Activated T-cell treated with anti-CD3 and anti-CD28 coated beads, Interleukin-2, amount 50 U/mL, for 4 hours (primary cell): ENCODE measurements around the gene FBXL20. TPM values are rescaled to one million over a fixed set of nuclear protein-coding genes. Genes with fewer than 3 reads are reported as not detected.

Experiments used
- ATAC-seq, 2 donors: fragments of 200-7000 bp; cut with Tn5 transposase; one replicate each; pipeline ENCODE4 v1.10.0; 2021
- DNase-seq: peaks from one replicate; pipeline ENCODE4 v3.0.0-alpha.2; 2020
- H3K27me3 Mint-ChIP-seq: one replicate; pipeline ENCODE4 v1.8.0; 2021; ENCODE audit warnings: low read depth, mixed read lengths
- H3K36me3 Mint-ChIP-seq: one replicate; pipeline ENCODE4 v1.8.0; 2022; ENCODE audit warnings: mixed read lengths; ENCODE audit not compliant: insufficient read depth
- H3K4me1 Mint-ChIP-seq: one replicate; pipeline ENCODE4 v1.8.0; 2021; ENCODE audit warnings: low read depth, mixed read lengths
- H3K4me3 Mint-ChIP-seq: one replicate; pipeline ENCODE4 v1.8.0; 2021; ENCODE audit warnings: mild to moderate bottlenecking, moderate library complexity, mixed read lengths
- H3K9me3 Mint-ChIP-seq: one replicate; pipeline ENCODE4 v1.8.0; 2021; ENCODE audit warnings: mixed read lengths
- total RNA-seq, 3 donors: library from RNA; stranded (reverse); gene quantifications; one replicate each; pipeline ENCODE4 v1.2.1, GENCODE V29; 2021

FBXL20 gene
- total RNA-seq, 3 donors from 2014 or later, result 19.4 to 21.6 (median 20.9) TPM

DNA sequence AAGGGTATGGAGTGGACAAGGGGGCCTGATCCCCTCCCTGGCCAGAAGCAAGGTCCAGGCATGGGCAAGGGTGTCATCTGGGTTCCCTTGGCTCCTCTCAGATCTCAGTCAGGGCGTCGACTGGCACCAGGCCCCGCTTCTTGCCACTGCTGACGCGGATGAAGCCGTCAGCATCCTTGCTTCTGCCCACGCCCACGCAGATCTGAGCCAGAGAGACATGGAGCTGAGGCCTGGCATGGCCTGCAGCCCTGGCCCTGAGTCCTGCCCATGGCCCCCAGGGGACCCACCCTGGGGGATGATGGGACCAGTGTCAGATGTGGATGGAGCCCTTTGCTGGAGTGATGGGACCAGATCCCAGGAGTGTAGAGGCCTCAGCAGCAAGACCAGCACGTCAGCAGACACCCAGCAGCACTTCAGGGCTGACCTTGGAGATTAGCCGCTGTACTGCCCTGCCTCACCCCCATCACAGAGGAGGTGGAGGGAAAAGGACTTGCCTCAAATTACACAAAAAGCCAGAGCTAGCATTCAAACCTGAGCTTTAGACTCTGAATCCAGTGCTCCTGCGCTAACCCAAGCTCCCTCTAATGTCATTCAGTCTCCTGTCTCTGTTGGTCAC is 189.1 kb downstream of the FBXL20 start:
- Mint-ChIP-seq H3K4me3 (no peak overlapping the region), H3K36me3 (no peaks in the 10 kb centered on the region), H3K27me3 (peaks cover 16% of the 10 kb centered on the region), H3K9me3 (no peaks in the 10 kb centered on the region), H3K4me1 (peaks cover 22% of the 10 kb centered on the region)
- ATAC-seq, result no peak
- DNase-seq, result no peak

DNA sequence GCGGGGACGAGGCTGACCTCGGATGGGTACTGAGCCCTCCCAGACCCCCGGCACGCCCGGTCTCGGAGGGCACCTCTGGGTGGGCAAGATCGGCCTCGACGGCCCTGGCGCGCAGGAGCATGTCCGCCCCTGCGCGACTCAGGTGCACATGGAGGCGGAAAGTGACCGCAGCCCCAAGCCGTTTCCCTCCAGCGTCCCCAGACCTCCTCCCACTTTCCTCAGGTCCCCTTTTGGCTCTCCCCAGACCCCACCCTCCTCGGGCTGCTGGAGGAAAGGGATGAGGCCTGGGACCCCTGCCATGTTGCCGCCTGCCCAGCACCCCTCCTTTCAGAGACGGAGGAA is 191.4 kb downstream of the FBXL20 start:
- DNase-seq, result no peak
- Mint-ChIP-seq H3K36me3 (peaks cover 2% of the 10 kb centered on the region), H3K4me3 (peak overlapping the region; percentile 62), H3K27me3 (peaks cover 3% of the 10 kb centered on the region), H3K4me1 (peaks cover 31% of the 10 kb centered on the region), H3K9me3 (no peaks in the 10 kb centered on the region)
- ATAC-seq, result no peak

GRCh38 chr17:39209317-39210092 is 191.9 kb downstream of the FBXL20 start:
- ATAC-seq (peak; percentile 76 to 84), DNase-seq (peak; percentile 81)
- Mint-ChIP-seq H3K4me3 (peak overlapping the region; percentile 62), H3K9me3 (no peaks in the 10 kb centered on the region), H3K27me3 (peaks cover 3% of the 10 kb centered on the region), H3K36me3 (peaks cover 7% of the 10 kb centered on the region), H3K4me1 (peaks cover 33% of the 10 kb centered on the region)

DNA sequence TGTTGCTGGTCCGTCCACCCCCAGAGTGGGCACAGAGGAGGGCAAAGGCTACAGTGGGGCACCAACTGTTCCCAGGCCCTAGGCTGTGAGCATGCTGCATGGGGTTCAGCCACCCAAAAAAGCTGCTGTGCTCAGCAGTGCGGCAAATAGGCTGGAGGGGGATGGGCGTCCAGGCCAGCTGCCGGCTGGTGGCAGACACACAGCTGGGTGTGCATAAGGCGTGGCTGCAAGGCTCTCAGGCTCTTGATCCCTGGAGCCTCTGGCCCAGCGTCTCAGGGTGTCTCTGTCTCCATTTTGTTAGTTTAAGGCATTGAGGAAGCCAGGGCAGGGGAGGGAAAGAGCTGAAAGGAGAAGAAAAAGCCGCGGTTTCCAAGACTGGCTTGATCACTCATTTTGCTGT is 192.5 kb downstream of the FBXL20 start:
- H3K4me1 Mint-ChIP-seq, result peaks cover 38% of the 10 kb centered on the region
- peaks cover 3% of the 10 kb centered on the region for H3K27me3 Mint-ChIP-seq
- ATAC-seq (no peak), DNase-seq (no peak)
- peak overlapping the region; percentile 40 for H3K4me3 Mint-ChIP-seq
- peaks cover 13% of the 10 kb centered on the region for H3K36me3 Mint-ChIP-seq
- H3K9me3 Mint-ChIP-seq, result no peaks in the 10 kb centered on the region

DNA sequence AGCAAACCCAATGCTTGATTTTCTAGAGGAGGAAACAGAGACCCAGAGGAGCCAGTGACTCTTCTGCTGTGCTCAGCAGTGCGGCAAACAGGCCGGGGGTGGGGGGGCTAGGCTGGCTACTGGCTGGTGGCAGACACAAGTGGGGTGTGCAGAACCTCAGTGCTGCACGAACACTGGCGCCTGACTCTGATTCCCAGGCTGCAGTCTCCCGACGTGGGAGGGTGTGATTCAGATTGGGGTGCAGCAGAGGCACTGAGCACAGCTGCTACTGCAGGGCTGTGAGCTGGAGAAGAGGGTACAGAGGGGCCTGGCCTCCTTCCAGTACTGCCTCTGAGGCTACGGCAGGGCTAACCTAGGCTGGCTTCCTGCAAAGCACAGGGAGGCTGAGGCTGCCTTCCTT is 193.3 kb downstream of the FBXL20 start:
- DNase-seq (no peak), ATAC-seq (peak; percentile 11 to 12)
- H3K9me3 Mint-ChIP-seq, result no peaks in the 10 kb centered on the region

DNA sequence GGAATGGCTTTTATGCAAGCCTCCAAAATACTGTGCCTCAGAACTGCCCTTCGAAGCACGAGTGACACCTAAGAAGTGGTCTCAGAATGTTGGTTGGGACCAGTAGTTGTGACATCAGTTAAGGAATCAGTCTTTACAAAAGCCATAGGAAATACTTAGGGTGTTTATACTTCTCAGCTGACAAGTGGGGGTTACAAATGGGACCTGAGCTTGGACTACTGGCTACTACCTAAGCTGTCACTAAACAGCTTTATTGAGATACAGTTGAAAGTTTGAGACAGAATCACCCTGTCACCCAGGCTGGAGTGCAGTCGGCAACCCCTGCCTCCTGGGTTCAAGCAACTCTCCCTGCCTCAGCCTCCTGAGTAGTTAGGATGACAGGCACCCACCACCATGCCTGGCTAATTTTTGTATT is 196.3 kb downstream of the FBXL20 start:
- ATAC-seq (no peak), DNase-seq (no peak)
- Mint-ChIP-seq H3K27me3 (no peaks in the 10 kb centered on the region), H3K4me1 (peaks cover 54% of the 10 kb centered on the region), H3K9me3 (no peaks in the 10 kb centered on the region), H3K4me3 (no peak overlapping the region), H3K36me3 (peaks cover 44% of the 10 kb centered on the region)

More for the DNA sequence above, 193.3 kb downstream of the FBXL20 start:
- H3K36me3 Mint-ChIP-seq, result peaks cover 19% of the 10 kb centered on the region
- H3K4me1 Mint-ChIP-seq, result peaks cover 44% of the 10 kb centered on the region
- H3K27me3 Mint-ChIP-seq, result no peaks in the 10 kb centered on the region
- H3K4me3 Mint-ChIP-seq, result no peak overlapping the region

DNA sequence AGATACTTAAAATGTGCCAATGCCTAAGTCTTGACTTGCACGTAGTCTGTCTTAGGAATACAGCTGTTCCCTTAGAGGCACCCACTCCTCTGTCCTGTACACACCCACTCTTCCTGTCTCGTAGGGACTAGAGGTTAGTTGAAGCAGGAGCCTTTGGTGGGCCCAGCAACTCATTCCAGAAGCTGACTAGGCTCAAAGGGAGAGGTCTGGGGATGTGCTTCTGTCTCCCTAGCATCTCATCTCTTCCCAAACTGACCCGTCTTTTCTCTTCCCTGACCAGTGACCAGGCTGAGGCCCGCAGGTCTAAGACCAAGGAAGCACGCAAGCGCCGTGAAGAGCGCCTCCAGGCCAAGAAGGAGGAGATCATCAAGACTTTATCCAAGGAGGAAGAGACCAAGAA is 197.2 kb downstream of the FBXL20 start:
- ATAC-seq (no peak), DNase-seq (no peak)
- Mint-ChIP-seq H3K27me3 (no peaks in the 10 kb centered on the region), H3K9me3 (no peaks in the 10 kb centered on the region), H3K4me1 (peaks cover 58% of the 10 kb centered on the region), H3K36me3 (peaks cover 45% of the 10 kb centered on the region), H3K4me3 (no peak overlapping the region)

Other genes with a start within 250 kb of the FBXL20 start
- under 1 TPM; 0.33 to 0.87 (median 0.68) TPM for gene PLXDC1, start 250.0 kb downstream of the FBXL20 start, total RNA-seq
- gene ARL5C, start 235.5 kb downstream of the FBXL20 start, total RNA-seq, result not detected
- gene CACNB1, start 204.0 kb downstream of the FBXL20 start, total RNA-seq, result 1 to 10 TPM; 8.3 to 9.0 (median 8.8) TPM
- gene RPL19, start 201.3 kb downstream of the FBXL20 start, total RNA-seq, result 1,000 to 10,000 TPM; 2,810 to 3,060 (median 2,906) TPM
- gene STAC2, start 175.7 kb downstream of the FBXL20 start, total RNA-seq, result not detected
- gene MED1, start 49.6 kb upstream of the FBXL20 start, total RNA-seq, result 10 to 100 TPM; 78.5 to 82.0 (median 79.0) TPM
- gene CDK12, start 59.9 kb upstream of the FBXL20 start, total RNA-seq, result 10 to 100 TPM; 94.8 to 99.7 (median 97.7) TPM
- not detected for gene NEUROD2, start 206.3 kb upstream of the FBXL20 start, total RNA-seq
- gene PPP1R1B, start 225.3 kb upstream of the FBXL20 start, total RNA-seq, result under 1 TPM in 1 of 3 donors, not detected in 2; 0.18 TPM
- gene STARD3, start 235.5 kb upstream of the FBXL20 start, total RNA-seq, result 10 to 100 TPM; 66.0 to 67.1 (median 66.4) TPM